GM21447 (cell line): ENCODE measurements around the gene FAT2.

ENCODE experiments used
- ATAC-seq: cut with Tn5 transposase; IDR thresholded peaks from one replicate; pipeline ENCODE4 v1.9.1; 2021; ENCODE audit not compliant: unreplicated experiment

Gene FAT2

GRCh38 chr5:151556806-151557205 lies 34.3 kb downstream of the FAT2 start:
- no peak for ATAC-seq

DNA sequence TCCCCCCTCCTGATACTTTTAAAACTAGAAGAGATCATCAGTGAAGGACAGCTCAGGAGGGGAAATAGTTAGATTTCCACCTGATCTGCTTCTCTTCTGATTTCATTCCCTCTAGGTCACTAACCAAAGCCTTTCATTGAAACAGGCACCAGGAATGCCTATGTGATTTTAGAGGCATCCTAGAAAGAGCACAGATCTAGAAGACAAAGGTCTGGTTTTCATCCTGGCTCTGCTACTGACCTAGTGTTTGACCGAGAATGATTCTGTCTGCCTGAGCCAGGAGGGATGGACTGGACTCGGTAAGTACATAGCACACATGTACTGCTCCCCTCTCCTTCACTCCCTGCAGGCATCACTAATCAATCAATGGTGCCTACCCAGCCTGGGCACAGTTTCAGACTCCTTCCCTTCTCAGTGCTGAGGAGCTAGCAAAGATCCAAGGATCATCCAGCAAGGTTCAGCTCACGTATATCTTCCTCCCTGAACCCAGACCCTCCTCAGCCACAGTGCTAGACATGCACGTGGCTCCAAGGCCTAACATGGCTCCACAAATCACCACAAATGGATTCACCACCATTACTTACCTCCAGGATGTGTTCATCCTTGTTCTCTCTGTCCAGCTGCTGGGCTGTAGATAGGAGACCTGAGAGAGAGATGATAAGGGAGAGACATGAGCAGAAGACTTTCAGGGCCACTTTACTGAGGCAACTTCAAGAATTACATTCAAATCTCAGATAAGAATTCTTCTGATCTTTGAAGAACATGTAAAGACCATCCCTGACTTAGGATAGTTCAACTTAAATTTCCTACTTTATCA lies 35.2 kb downstream of the FAT2 start:
- no peak for ATAC-seq

DNA sequence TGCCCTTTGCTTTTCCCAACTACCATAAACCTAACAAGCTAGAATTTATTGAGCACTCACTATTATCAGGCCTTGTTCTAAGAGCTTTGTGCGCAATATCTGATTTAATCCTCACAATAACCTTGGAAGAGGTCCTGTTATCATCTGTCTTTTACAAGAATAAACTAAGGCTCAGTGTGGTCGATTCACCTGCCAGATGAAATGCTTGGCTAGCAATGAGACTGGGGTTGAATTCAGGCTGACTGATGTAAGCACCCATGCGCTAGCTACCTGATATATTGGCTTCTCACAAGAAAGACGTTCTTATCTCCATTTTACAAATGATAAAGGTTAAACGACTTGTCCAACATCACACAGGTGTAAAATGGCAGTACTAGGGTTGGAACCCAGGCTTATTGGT lies 37.4 kb downstream of the FAT2 start:
- no peak for ATAC-seq

- no peak for ATAC-seq
These were observed 37.9 kb downstream of the FAT2 start for GRCh38 chr5:151553130-151553670.

DNA sequence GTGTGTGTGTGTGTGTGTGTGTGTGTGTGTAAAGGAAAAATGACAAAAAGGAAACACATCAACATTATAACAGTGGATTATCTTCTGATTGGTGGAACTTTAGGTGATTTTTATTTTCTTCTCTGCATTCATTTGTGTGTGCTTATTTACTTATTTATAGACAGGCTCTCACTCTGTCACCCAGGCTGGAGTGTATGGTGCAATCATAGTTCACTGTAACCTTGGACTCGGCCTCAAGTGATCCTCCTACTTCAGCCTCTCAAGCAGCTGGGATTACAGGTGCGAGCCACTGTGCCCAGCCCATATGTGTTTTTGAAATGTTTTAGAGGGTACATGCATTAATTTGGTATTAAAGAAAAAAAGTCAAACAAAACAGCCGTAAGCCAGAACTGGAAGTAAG lies 39.1 kb downstream of the FAT2 start:
- no peak for ATAC-seq

DNA sequence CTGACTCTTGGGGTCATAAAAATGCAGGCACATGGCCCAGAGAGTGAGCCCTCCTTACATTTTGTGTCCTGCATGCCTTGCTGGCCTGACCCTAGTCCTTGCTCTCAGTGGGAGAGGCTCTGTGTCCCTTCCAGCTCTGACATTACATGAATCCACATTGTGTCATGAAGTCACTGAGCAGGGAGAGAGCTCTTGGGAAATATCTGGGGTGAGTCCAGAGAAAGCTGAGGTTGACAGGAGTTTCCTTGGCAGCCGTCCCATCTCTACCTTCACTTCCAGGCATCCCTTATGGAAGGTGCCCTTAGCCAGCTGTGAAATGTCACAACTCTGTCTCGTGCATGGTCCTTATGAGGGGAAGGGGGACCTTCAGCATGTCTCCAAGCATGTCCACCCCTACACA lies 41.0 kb downstream of the FAT2 start:
- ATAC-seq: no peak

- ATAC-seq: no peak
These were observed 41.4 kb downstream of the FAT2 start for GRCh38 chr5:151549713-151550112.

GRCh38 chr5:151547364-151547763 lies 43.8 kb downstream of the FAT2 start:
- ATAC-seq: no peak

- no peak for ATAC-seq
These were observed 49.6 kb downstream of the FAT2 start for GRCh38 chr5:151541571-151541970.
